Body of pancreas (tissue), 4 donors: ENCODE measurements around the gene STX18. TPM values are rescaled to one million over a fixed set of nuclear protein-coding genes. Genes with fewer than 3 reads are reported as not detected.
"Not testable (repeated sequence)": the region's sequence is repeated elsewhere in the genome, so short reads cannot be mapped to it uniquely, and the experiment has no call there.

Experiments used
- ATAC-seq: fragments of 150-250 bp; one replicate; pipeline ENCODE4 v1.9.1; 2016
- DNase-seq, 4 donors: peaks; one replicate each; pipeline ENCODE4 v3.0.0-alpha.2; 2019
- H3K27ac ChIP-seq, 4 donors: fragments of 200-600 bp; sonication (generic); 1 replicate in 3 of 4; 2 replicates in 1 of 4; pipeline versions ENCODE4 v1.5.1 to v1.6.1; 2016 to 2019; ENCODE audit warnings: mild to moderate bottlenecking in 1 of 4, mixed read lengths in 1 of 4, moderate library complexity in 1 of 4
- H3K27me3 ChIP-seq, 2 donors: fragments of 200-600 bp; sonication (generic); one replicate each; pipeline ENCODE4 v1.6.0; 2016; ENCODE audit warnings: mild to moderate bottlenecking in 1 of 2
- H3K36me3 ChIP-seq, 2 donors: fragments of 200-600 bp; sonication (generic); replicated peaks in 1 of 2; 2 replicates each; pipeline ENCODE4 v1.5.1; 2016; ENCODE audit warnings: low read depth in 2 of 2; ENCODE audit not compliant: insufficient read depth in 1 of 2
- H3K4me1 ChIP-seq: fragments of 200-600 bp; sonication (generic); one replicate; pipeline ENCODE4 v1.6.0; 2016
- H3K4me3 ChIP-seq, 2 donors: fragments of 200-600 bp; sonication (generic); 1 replicate in 1 of 2; 2 replicates in 1 of 2; pipeline ENCODE4 v1.5.1; 2016 to 2019
- H3K9me3 ChIP-seq, 3 donors: fragments of 200-600 bp; sonication (generic); 1 replicate in 2 of 3; 2 replicates in 1 of 3; pipeline ENCODE4 v1.5.1; 2016
- CTCF ChIP-seq, 7 experiments: fragments of 450-650 bp in 4 of 7; fragments of 200-600 bp in 3 of 7; sonication (generic) in 3 of 7; IDR thresholded peaks; one replicate each; pipeline ENCODE4 v1.5.1; 2016 to 2019; ENCODE audit warnings: antibody characterized with exemption in 7 of 7
- POLR2A ChIP-seq, 3 donors: fragments of 450-650 bp; IDR thresholded peaks; one replicate each; pipeline ENCODE4 v1.6.1; 2016; ENCODE audit warnings: antibody characterized with exemption in 3 of 3, mild to moderate bottlenecking in 2 of 3
- WGBS, 2 donors: methylation state at CpG; one replicate each; pipeline ENCODE4 v1.1.5; 2017; 5-methylcytosine and 5-hydroxymethylcytosine counted together
- intact Hi-C: fragments of 100-400 bp; cut with DNase I; formaldehyde crosslinking; loops from one replicate; pipeline ENCODE4 v1.15.1; 2023
- total RNA-seq, 2 donors: library from RNA; depleted of rRNA; stranded (reverse); fragments of >200 nt; gene quantifications; one replicate each; pipeline ENCODE4 v1.1.0, GENCODE V29; 2016

Gene STX18
- total RNA-seq, 2 donors from 2014 or later = 13.5 to 53.4 TPM

GRCh38 chr4:4507923-4508322 is 33.9 kb downstream of the STX18 start:
- peak overlapping the region in 1 of 4 donors; percentile 35 for H3K27ac ChIP-seq
- peak; percentile 9 to 53 (median 45) for TF ChIP-seq CTCF (IDR thresholded peaks at IDR 0.05)
- TF ChIP-seq POLR2A (IDR thresholded peaks at IDR 0.05) = no peak
- DNase-seq (peak in 1 of 4 donors; percentile 2), ATAC-seq (peak; percentile 62)
- peaks cover 19% of the 10 kb centered on the region for H3K4me1 ChIP-seq
- no peak overlapping the region for H3K4me3 ChIP-seq
- 53 to 55% methylated on average over 4 of the region's 4 CpGs for WGBS, 2 donors
- intact Hi-C loops = no loop called here
- no peaks in the 10 kb centered on the region for H3K9me3 ChIP-seq
- H3K27me3 ChIP-seq = no peaks in the 10 kb centered on the region
- no peaks in the 10 kb centered on the region for H3K36me3 ChIP-seq

- Histone ChIP-seq H3K9me3 (no peaks in the 10 kb centered on the region), H3K36me3 (no peaks in the 10 kb centered on the region), H3K4me3 (no peak overlapping the region), H3K27me3 (no peaks in the 10 kb centered on the region), H3K4me1 (peaks cover 17% of the 10 kb centered on the region), H3K27ac (no peak overlapping the region)
- 83 to 86% methylated on average over 14 of the region's 14 CpGs for WGBS, 2 donors
- DNase-seq (no peak), ATAC-seq (no peak)
- intact Hi-C loops = no loop called here
- TF ChIP-seq POLR2A (IDR thresholded peaks at IDR 0.05) (no peak), CTCF (IDR thresholded peaks at IDR 0.05) (no peak)
Measured at GRCh38 chr4:4507403-4507802, 34.4 kb downstream of the STX18 start.

GRCh38 chr4:4506961-4507360 is 34.9 kb downstream of the STX18 start:
- Histone ChIP-seq H3K27me3 (no peaks in the 10 kb centered on the region), H3K4me1 (peaks cover 15% of the 10 kb centered on the region), H3K27ac (no peak overlapping the region), H3K9me3 (no peaks in the 10 kb centered on the region), H3K4me3 (no peak overlapping the region), H3K36me3 (no peaks in the 10 kb centered on the region)
- intact Hi-C loops = no loop called here
- ATAC-seq = no peak
- DNase-seq = peak in 1 of 4 donors; percentile 7
- WGBS, 2 donors = 67 to 85% methylated on average over 5 of the region's 5 CpGs
- TF ChIP-seq CTCF (IDR thresholded peaks at IDR 0.05) (no peak), POLR2A (IDR thresholded peaks at IDR 0.05) (no peak)

GRCh38 chr4:4505211-4505610 is 36.6 kb downstream of the STX18 start:
- 87 to 89% methylated on average over 9 of the region's 9 CpGs for WGBS, 2 donors
- H3K27ac ChIP-seq, H3K36me3 ChIP-seq, ATAC-seq, H3K4me3 ChIP-seq, intact Hi-C loops, DNase-seq, H3K27me3 ChIP-seq, H3K9me3 ChIP-seq: not testable (repeated sequence)
- peaks cover 15% of the 10 kb centered on the region for H3K4me1 ChIP-seq

- H3K27me3 ChIP-seq = no peaks in the 10 kb centered on the region
- ATAC-seq (no peak), DNase-seq (no peak)
- H3K4me3 ChIP-seq = no peak overlapping the region
- no peaks in the 10 kb centered on the region for H3K36me3 ChIP-seq
- H3K4me1 ChIP-seq = peaks cover 20% of the 10 kb centered on the region
- 84 to 87% methylated on average over 2 of the region's 2 CpGs for WGBS, 2 donors
- intact Hi-C loops = no loop called here
- TF ChIP-seq POLR2A (IDR thresholded peaks at IDR 0.05) (no peak), CTCF (IDR thresholded peaks at IDR 0.05) (no peak)
- no peaks in the 10 kb centered on the region for H3K9me3 ChIP-seq
- peak overlapping the region in 1 of 4 donors; percentile 71 for H3K27ac ChIP-seq
Measured at GRCh38 chr4:4504783-4505182, 37.1 kb downstream of the STX18 start.
